Measurements from ENCODE around the gene ZNF837. TPM values are rescaled to one million over a fixed set of nuclear protein-coding genes. Genes with fewer than 3 reads are reported as not detected.
A peak's percentile ranks its signal among the peaks of the same experiment; 100 is the strongest.

ZNF837 gene
- total RNA-seq, 1 donor from 2014 or later = 11.5 TPM

- TF ChIP-seq, protein P1, sequence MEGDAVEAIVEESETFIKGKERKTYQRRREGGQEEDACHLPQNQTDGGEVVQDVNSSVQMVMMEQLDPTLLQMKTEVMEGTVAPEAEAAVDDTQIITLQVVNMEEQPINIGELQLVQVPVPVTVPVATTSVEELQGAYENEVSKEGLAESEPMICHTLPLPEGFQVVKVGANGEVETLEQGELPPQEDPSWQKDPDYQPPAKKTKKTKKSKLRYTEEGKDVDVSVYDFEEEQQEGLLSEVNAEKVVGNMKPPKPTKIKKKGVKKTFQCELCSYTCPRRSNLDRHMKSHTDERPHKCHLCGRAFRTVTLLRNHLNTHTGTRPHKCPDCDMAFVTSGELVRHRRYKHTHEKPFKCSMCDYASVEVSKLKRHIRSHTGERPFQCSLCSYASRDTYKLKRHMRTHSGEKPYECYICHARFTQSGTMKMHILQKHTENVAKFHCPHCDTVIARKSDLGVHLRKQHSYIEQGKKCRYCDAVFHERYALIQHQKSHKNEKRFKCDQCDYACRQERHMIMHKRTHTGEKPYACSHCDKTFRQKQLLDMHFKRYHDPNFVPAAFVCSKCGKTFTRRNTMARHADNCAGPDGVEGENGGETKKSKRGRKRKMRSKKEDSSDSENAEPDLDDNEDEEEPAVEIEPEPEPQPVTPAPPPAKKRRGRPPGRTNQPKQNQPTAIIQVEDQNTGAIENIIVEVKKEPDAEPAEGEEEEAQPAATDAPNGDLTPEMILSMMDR (conservative IDR thresholded peaks at IDR 0.05; ENCODE audit: low read depth, low read length) = no peak
- no peak overlapping the region for H3K4me3 ChIP-seq (ENCODE audit: low read depth, low read length)
- no peak for DNase-seq (ENCODE audit: low read depth)
These were observed 12.1 kb downstream of the ZNF837 start for GRCh38 chr19:58368561-58369360.

GRCh38 chr19:58367698-58368454, 13.0 kb downstream of the ZNF837 start:
- no peak overlapping the region for H3K4me3 ChIP-seq (ENCODE audit: low read depth, low read length)
- TF ChIP-seq, protein P1 (conservative IDR thresholded peaks at IDR 0.05; ENCODE audit: low read depth, low read length) = no peak
- no peak for DNase-seq (ENCODE audit: low read depth)

DNA sequence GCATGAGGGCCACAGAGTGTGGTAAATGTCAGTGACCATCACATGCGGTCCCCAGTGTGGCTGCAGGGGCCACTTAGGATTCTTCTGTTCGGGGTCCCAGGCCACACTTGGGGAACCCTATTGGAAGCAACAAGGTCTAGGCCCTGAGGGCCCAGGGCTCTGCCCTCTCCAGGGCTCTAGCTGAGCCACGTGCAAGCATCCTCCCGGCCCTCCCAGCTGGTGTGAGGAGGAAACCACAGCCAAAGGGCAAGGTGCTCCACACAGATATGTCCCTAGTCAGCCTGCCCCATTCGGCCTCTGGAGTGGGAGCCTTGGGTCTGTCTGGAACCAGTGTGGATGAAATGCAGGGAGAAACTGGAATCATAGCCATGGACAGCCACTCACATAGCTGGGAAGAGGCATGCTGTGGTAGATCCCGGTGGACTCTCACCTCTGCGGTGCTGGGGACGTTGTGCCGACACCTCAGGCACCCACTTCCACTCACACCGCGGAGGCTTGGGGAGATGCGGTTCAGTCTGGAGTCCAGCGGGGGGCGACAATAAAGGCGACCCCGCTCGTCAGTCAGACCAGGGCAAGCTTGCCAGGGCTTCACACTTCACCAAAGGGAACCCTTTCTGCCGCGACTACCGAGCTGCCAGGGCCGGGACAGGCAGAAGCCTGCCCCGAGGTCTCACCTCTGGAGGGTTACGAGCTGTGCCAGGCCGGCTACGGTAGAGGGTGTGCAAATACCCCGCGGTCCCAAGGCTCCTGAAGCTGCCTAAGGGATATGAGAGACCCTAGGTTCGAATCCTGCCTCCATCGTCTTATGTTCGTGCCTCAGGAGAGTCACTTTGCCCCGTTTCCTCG, 14.0 kb downstream of the ZNF837 start:
- TF ChIP-seq, protein P1 (conservative IDR thresholded peaks at IDR 0.05; ENCODE audit: low read depth, low read length) = no peak
- DNase-seq (ENCODE audit: low read depth) = no peak

GRCh38 chr19:58364146-58364545, 16.7 kb downstream of the ZNF837 start:
- no peak overlapping the region for H3K4me3 ChIP-seq (ENCODE audit: low read depth, low read length)
- TF ChIP-seq, protein P1 (conservative IDR thresholded peaks at IDR 0.05; ENCODE audit: low read depth, low read length) = no peak
- DNase-seq (ENCODE audit: low read depth) = no peak

More for the DNA sequence above, 14.0 kb downstream of the ZNF837 start:
- H3K4me3 ChIP-seq (ENCODE audit: low read depth, low read length) = no peak overlapping the region

DNA sequence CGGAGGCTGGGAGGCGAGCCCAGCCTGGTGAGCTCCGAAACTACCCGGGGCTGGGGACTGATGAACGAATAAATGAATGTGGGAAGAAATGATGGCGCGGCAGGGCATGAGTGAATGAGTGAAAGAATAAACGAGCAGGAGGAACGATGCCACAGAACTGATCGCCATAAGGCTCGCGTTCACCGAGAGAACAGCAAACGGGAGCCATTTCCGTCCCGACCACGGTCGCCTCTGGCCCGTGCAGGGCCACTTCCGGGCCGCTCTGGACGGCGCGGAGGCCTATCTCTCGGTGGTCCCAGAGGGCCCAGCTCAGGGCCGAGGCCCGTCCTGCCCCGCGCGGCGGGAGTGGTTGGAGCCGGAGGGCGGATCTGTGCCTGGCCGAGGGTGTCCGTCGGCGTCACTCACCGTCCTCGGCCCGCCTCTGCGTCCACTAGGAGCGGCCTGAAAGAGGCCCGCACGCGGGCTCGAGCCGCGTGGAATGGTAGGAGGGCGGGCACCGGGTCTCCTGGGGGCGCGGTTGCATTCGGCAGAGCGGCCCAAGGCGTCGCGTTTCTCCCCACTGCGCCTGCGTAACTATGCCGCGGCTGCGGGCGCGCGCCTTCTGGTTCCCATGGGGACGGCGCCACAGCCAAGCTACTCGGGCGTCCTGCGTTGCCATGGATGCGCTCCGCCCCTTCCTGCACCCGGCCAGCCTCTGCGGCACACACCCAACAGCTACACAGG, 18.4 kb downstream of the ZNF837 start, which contains the start of gene ZNF497:
ZNF497 (minus strand) TSS at position 480 of the 723 bp plus-strand sequence. CDS start 5,116 bp downstream, outside the sequence.
- TF ChIP-seq, protein P1 (conservative IDR thresholded peaks at IDR 0.05; ENCODE audit: low read depth, low read length) = no peak
- peak within 1 kb of the TSS; percentile 80 for H3K4me3 ChIP-seq (ENCODE audit: low read depth, low read length)
- DNase-seq (ENCODE audit: low read depth) = peak; percentile 26

GRCh38 chr19:58361900-58362271, 18.9 kb downstream of the ZNF837 start:
- H3K4me3 ChIP-seq (ENCODE audit: low read depth, low read length) = peak overlapping the region; percentile 80
- no peak for DNase-seq (ENCODE audit: low read depth)

More at GRCh38 chr19:58361900-58362271, 18.9 kb downstream of the ZNF837 start:
- TF ChIP-seq, protein P1 (conservative IDR thresholded peaks at IDR 0.05; ENCODE audit: low read depth, low read length) = peak; percentile 12
